Small intestine (tissue), 7 donors: ENCODE measurements around the gene N4BP3. TPM values are rescaled to one million over a fixed set of nuclear protein-coding genes. Genes with fewer than 3 reads are reported as not detected.

Source experiments
- DNase-seq, 2 donors: peaks; one replicate each; pipeline versions ENCODE4 v3.0.0 to v3.0.0-alpha.2; 2013
- FAIRE-seq: peaks from 2 replicates; lab custom pipeline; 2012; peaks lifted over from hg19 to GRCh38; lab: Jason Lieb, UNC
- H3K27ac ChIP-seq, 3 donors: one replicate each; pipeline ENCODE4 v1.5.1; 2013; ENCODE audit warnings: low read length in 2 of 3, mild to moderate bottlenecking in 2 of 3, control low read depth in 1 of 3, inconsistent platforms in 1 of 3, low read depth in 1 of 3, moderate library complexity in 1 of 3
- H3K27me3 ChIP-seq, 3 donors: one replicate each; pipeline ENCODE4 v1.6.1; 2013; ENCODE audit warnings: low read length in 3 of 3, inconsistent platforms in 1 of 3; ENCODE audit not compliant: control insufficient read depth in 3 of 3, insufficient read depth in 3 of 3
- H3K36me3 ChIP-seq, 3 donors: one replicate each; pipeline ENCODE4 v1.6.1; 2013; ENCODE audit warnings: low read length in 3 of 3, inconsistent platforms in 1 of 3, low read depth in 1 of 3, mild to moderate bottlenecking in 1 of 3, moderate library complexity in 1 of 3; ENCODE audit not compliant: control insufficient read depth in 3 of 3, insufficient read depth in 2 of 3
- H3K4me1 ChIP-seq, 3 donors: one replicate each; pipeline ENCODE4 v1.6.1; 2013; ENCODE audit warnings: low read length in 2 of 3, inconsistent platforms in 1 of 3, low read depth in 1 of 3, mild to moderate bottlenecking in 1 of 3, moderate library complexity in 1 of 3; ENCODE audit not compliant: control insufficient read depth in 3 of 3, insufficient read depth in 2 of 3
- H3K4me3 ChIP-seq, 3 donors: one replicate each; pipeline ENCODE4 v1.5.1; 2013; ENCODE audit warnings: low read length in 3 of 3, control low read depth in 1 of 3, inconsistent platforms in 1 of 3, low read depth in 1 of 3, mild to moderate bottlenecking in 1 of 3, moderate library complexity in 1 of 3
- H3K9me3 ChIP-seq, 2 donors: one replicate each; pipeline ENCODE4 v1.6.1; 2013; ENCODE audit warnings: low read depth in 1 of 2, low read length in 1 of 2; ENCODE audit not compliant: control insufficient read depth in 2 of 2, insufficient read depth in 1 of 2
- WGBS, 3 donors: extraction: QIAGEN DNeasy Blood & Tissue Kit; methylation state at CpG; one replicate each; pipeline ENCODE4 v1.1.7; 2013; 5-methylcytosine and 5-hydroxymethylcytosine counted together
- polyA plus RNA-seq, 4 donors: library from polyadenylated mRNA; stranded (reverse) in 3 of 4; unstranded in 1 of 4; fragments of 200-250 nt in 3 of 4; fragments of 120-200 nt in 1 of 4; gene quantifications; one replicate each; pipeline versions ENCODE4 v1.2.1 to v1.2.3, GENCODE V29; 2013
- donor health status: healthy with polysubstance abuse.
- donor health status: control.
- donor health status: control.
- donor health status: Bipolar disorder and iron deficiency.
- donor health status: healthy.

Gene N4BP3
- polyA plus RNA-seq, 4 donors, result 0.22 to 2.1 (median 0.94) TPM

DNA sequence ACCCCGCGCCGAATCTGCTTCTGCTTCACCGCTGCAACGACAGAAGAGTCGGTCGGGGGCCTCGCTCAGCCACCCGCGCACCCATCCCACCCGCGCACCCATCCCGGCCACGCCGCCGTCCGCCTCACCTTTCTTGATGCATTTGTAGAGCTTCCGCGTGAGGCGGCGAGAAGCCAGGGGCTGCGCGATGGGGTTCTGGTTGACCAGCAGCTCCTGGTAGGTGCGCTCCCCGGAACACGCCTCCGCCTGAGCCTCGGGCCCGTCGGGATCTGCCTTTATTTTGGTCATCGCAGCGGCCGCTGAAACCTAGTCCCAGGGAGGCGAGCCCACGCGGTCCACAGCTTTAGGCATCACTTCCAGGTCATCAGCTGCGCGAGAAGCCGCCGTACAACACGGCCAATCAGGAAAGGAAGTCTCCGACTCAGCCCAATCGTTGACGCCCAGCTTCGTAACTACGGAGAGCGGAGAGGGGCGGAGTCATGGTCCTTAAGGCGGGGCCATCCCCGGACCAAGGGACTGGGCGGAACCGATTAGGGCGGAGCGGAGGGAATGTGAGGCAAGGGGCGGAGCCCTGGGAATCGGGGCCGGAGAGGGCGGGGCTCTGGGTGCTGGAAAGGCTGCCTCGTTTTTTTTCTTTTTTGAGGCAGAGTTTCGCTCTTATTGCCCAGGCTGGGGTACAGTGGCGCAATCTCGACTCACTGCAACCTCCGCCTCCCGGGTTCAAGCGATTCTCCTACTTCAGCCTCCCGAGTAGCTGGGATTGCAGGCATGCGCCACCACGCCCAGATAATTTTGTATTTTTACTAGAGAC is 40.4 kb downstream of the N4BP3 start, which contains the start of gene NHP2:
TSS of gene NHP2 (minus strand) at position 356 of the 811 bp plus-strand sequence. CDS start at position 288, 68 bp downstream.
- peak within 1 kb of the TSS; percentile 75 to 95 (median 76) for H3K4me3 ChIP-seq
- FAIRE-seq (peak; percentile 62), DNase-seq (peak; percentile 99)
- WGBS, 3 donors, result 1 to 2% (median 2%) methylated on average over 65 to 68 of the region's 68 CpGs
- H3K4me1 ChIP-seq, result peaks cover 0 to 15% (median 10%) of the 10 kb centered on the region in 3 donors
- no peaks in the 10 kb centered on the region for H3K27me3 ChIP-seq
- H3K27ac ChIP-seq, result peak within 1 kb of the TSS; percentile 46 to 56 (median 50)
- peaks cover 3 to 35% (median 6%) of the 10 kb centered on the region in 3 donors for H3K36me3 ChIP-seq
- no peaks in the 10 kb centered on the region for H3K9me3 ChIP-seq

DNA sequence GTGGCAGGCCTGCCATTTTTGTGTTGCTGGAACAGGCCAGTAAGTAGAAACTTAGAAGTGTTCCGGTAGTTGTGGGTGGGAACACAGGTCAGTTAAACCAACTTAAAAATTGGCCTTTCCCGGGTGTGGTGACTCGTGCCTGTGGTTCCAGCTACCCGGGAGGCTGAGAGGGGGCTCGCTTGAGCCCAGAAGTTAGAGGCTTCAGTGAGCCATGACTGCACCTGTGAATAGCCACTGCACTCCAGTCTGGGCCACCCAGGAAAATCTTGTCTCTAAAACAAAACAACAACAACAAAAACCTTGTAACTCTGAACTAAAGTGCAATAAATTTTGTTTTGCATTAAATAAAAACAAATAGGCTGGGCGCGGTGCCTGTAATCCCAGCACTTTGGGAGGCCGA is 41.7 kb downstream of the N4BP3 start:
- H3K4me1 ChIP-seq, result peaks cover 0 to 15% (median 10%) of the 10 kb centered on the region in 3 donors
- H3K36me3 ChIP-seq, result peaks cover 0 to 22% (median 0%) of the 10 kb centered on the region in 3 donors
- WGBS, 3 donors, result 80 to 87% (median 84%) methylated on average over 8 of the region's 8 CpGs
- H3K27ac ChIP-seq, result no peak overlapping the region
- no peaks in the 10 kb centered on the region for H3K9me3 ChIP-seq
- no peak overlapping the region for H3K4me3 ChIP-seq
- DNase-seq (no peak), FAIRE-seq (no peak)
- H3K27me3 ChIP-seq, result no peaks in the 10 kb centered on the region

DNA sequence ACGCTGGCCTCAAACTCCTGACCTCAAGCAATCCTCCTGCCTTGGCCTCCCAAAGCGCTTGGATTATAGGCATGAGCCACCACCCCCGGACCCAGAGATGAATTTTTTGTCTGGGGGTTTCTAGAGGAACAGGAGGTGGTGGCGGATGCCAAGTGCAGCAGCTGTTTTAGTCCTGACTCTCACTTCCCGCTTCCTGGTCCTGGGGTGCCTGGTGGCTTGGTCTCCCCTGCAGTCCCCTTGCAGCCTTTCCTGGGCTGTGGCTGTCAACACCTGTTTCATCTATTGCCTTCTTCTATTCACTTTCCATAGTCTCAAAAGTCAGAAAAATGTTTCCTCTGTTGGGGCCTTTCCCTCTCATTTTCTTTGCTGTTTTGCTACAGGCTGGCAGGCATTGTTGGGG is 46.8 kb downstream of the N4BP3 start:
- FAIRE-seq (no peak), DNase-seq (no peak)
- Histone ChIP-seq H3K27ac (no peak overlapping the region), H3K4me1 (peaks cover 0 to 2% (median 0%) of the 10 kb centered on the region in 3 donors), H3K9me3 (no peaks in the 10 kb centered on the region), H3K36me3 (no peaks in the 10 kb centered on the region), H3K27me3 (peaks cover 0 to 11% (median 1%) of the 10 kb centered on the region in 3 donors), H3K4me3 (no peak overlapping the region)
- WGBS, 3 donors, result 86 to 92% (median 88%) methylated on average over 5 of the region's 5 CpGs

DNA sequence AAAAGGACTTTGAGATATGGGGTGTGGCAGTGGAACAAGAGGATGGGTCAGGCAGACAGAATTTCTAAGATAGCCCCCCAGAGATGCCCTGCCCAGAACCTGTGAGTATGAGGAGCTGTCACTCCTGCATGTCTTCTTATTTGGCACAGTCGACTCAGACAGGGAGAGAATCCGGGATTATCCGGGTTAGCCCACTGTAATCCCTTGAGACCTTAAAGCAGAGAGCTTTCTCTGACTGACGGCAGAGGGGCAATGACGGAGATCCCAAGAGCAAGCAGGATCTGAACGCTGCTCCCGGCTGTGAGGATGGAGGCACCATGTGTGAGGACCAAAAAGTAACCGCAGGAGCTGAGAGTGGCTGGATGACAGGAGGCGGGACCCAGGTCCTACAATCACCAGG is 49.1 kb downstream of the N4BP3 start:
- no peak overlapping the region for H3K27ac ChIP-seq
- 77 to 83% (median 77%) methylated on average over 9 of the region's 9 CpGs for WGBS, 3 donors
- H3K4me1 ChIP-seq, result peaks cover 0 to 2% (median 0%) of the 10 kb centered on the region in 3 donors
- no peak for DNase-seq
- H3K27me3 ChIP-seq, result peaks cover 0 to 23% (median 3%) of the 10 kb centered on the region in 3 donors
- H3K4me3 ChIP-seq, result no peak overlapping the region
- no peaks in the 10 kb centered on the region for H3K9me3 ChIP-seq
- FAIRE-seq, result no peak
- H3K36me3 ChIP-seq, result no peaks in the 10 kb centered on the region

DNA sequence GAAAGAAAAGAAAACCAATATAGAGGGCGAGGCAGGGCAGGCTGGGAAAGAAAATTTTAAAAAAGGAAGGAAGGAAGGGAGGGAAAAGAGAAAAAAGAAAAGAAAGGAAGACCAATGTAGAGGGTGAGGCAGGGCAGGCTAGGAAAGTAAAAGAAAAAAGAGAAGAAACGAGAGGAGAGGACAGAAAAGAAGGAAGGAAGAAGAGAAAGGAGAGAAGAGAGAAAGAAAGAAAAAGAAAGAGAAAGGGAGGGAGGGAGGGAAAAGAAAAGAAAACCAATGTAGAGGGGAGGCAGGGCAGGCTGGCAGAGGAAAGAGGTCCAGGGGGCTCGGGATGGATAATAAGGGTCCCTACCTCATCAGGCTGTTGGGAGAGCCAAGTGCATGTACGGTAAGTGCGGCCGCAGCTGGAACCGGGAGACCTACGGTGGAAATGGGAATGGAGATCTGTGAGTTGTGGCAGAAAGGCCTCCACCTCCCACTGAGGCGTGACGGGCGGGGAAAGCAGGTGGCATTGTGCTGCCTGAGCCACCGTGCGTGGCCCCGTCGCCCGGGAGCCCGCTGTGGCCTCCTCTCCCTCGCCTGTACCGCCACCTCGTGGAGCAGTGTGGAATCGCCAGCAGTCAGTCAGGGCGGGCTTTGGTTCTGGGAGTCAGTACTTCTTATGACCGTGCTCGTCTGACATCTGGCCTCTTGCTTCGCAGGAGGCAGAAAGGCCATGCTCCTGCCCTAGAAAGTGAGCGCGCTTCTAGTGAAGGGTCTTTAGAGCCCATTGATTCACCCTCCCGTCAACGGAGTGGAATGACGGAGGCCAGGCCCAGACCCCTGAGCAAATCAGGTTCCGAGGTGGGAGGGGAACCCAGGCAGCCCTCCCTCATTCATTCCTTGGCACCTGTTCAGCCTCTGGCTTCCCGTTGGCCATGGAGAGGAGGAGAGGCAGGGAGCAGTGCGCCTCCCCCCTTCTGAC is 50.7 kb downstream of the N4BP3 start:
- no peak overlapping the region for H3K27ac ChIP-seq
- WGBS, 3 donors, result 8 to 12% (median 11%) methylated on average over 33 of the region's 33 CpGs
- no peaks in the 10 kb centered on the region for H3K9me3 ChIP-seq
- peaks cover 0 to 2% (median 0%) of the 10 kb centered on the region in 3 donors for H3K4me1 ChIP-seq
- H3K4me3 ChIP-seq, result no peak overlapping the region
- DNase-seq (peak; percentile 83 to 87), FAIRE-seq (no peak)
- H3K27me3 ChIP-seq, result peaks cover 0 to 23% (median 3%) of the 10 kb centered on the region in 3 donors
- no peaks in the 10 kb centered on the region for H3K36me3 ChIP-seq

DNA sequence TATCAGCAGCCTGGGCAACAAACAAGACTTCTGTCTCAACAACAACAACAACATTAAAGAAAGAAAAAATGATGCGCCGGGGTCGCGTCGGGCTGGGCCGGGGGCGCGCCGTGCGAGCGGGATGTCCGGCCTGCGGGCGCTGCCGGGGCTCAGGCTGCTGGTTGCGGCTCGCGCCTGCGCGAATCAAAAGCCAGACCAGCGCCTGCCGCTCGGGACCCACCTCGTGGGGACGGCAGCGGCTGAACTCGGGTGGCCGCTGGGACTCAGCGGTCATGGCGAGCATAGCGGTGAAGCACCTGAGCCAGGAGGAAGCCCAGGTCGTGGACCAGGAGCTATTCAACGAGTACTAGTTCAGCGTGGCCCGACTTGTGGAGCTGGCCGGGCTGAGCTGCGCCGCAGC is 52.2 kb downstream of the N4BP3 start:
- H3K4me3 ChIP-seq, result no peak overlapping the region

DNA sequence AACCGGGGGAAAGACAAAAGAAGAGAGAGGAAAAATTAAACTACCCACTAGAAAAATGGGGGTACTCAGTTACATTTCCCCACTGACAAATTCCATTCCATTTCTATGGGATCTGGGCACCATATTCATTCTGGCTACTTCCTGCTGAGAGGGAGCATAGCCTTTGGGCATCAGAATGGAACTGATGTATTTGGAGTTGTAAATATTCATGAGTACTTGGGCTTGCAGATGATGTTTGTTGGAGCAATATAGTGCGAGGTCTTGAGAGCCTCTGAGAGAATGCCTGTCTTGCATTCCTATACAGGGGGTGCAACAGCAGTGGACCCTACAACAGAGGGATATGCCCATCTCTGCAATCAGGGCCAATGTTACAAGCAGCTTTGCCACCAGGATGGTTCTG is 57.1 kb downstream of the N4BP3 start:
- 81 to 90% (median 86%) methylated on average over 2 of the region's 2 CpGs for WGBS, 3 donors
- no peaks in the 10 kb centered on the region for H3K9me3 ChIP-seq
- no peak overlapping the region for H3K4me3 ChIP-seq
- no peaks in the 10 kb centered on the region for H3K36me3 ChIP-seq
- H3K27ac ChIP-seq, result no peak overlapping the region
- no peak for FAIRE-seq
- DNase-seq, result no peak
- peaks cover 0 to 10% (median 0%) of the 10 kb centered on the region in 3 donors for H3K27me3 ChIP-seq
- H3K4me1 ChIP-seq, result no peaks in the 10 kb centered on the region

More for the DNA sequence above, 52.2 kb downstream of the N4BP3 start:
- peaks cover 0 to 23% (median 3%) of the 10 kb centered on the region in 3 donors for H3K27me3 ChIP-seq
- no peaks in the 10 kb centered on the region for H3K36me3 ChIP-seq
- H3K4me1 ChIP-seq, result peaks cover 0 to 2% (median 0%) of the 10 kb centered on the region in 3 donors
- FAIRE-seq (no peak), DNase-seq (no peak)
- H3K9me3 ChIP-seq, result no peaks in the 10 kb centered on the region
- H3K27ac ChIP-seq, result no peak overlapping the region
- 35 to 53% (median 35%) methylated on average over 38 of the region's 38 CpGs for WGBS, 3 donors

DNA sequence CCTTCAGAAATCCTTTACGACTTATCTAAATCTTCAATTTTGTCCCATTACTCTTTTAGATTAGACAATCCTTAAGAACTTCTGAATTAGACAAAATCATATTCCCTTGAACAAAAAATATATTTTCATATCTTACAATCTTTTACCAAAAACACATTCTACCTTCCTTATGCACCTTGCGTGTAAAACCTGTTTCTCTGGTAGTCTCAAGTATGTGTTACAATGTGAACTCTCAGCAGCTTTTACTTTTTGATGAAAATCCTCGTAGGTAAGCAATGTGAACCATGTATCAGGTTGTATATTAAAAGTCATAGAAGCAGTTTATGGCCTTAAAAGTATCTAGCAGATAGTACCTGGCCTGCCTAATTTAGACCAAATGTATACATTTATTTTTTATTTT is 61.1 kb downstream of the N4BP3 start:
- no peaks in the 10 kb centered on the region for H3K9me3 ChIP-seq
- 87 to 89% (median 88%) methylated on average over 3 of the region's 3 CpGs for WGBS, 3 donors
- no peak for DNase-seq
- no peaks in the 10 kb centered on the region for H3K36me3 ChIP-seq
- H3K27me3 ChIP-seq, result no peaks in the 10 kb centered on the region
- no peak overlapping the region for H3K4me3 ChIP-seq
- H3K4me1 ChIP-seq, result no peaks in the 10 kb centered on the region
- no peak overlapping the region for H3K27ac ChIP-seq
- FAIRE-seq, result no peak
